PC-3 (cell line): ENCODE results near the gene ERI3.

Experiments used
- CTCF ChIP-seq: fragments of 300-600 bp; sonication (generic); conservative IDR thresholded peaks from 2 replicates; pipeline ENCODE4 v1.5.1; 2017; ENCODE audit warnings: antibody characterized with exemption, low read depth, mild to moderate bottlenecking, low read length
- EZH2 ChIP-seq: fragments of 300-600 bp; sonication (generic); IDR thresholded peaks from one replicate; pipeline ENCODE4 v1.6.1; 2017; ENCODE audit warnings: antibody characterized with exemption, mild to moderate bottlenecking, low read length; ENCODE audit not compliant: unreplicated experiment

GRCh38 chr1:44271646-44272045, 83.4 kb downstream of the ERI3 start:
- no peak for TF ChIP-seq CTCF
- no peak for TF ChIP-seq EZH2
